Inferior parietal cortex (tissue), 1 donor: ENCODE data around the gene POU2F1.
A peak's percentile ranks its signal among the peaks of the same experiment; 100 is the strongest.

Source experiments
- DNase-seq: peaks from one replicate; pipeline ENCODE4 v3.0.0-alpha.2; 2016; ENCODE audit errors: extremely low spot score

The POU2F1 gene

DNA sequence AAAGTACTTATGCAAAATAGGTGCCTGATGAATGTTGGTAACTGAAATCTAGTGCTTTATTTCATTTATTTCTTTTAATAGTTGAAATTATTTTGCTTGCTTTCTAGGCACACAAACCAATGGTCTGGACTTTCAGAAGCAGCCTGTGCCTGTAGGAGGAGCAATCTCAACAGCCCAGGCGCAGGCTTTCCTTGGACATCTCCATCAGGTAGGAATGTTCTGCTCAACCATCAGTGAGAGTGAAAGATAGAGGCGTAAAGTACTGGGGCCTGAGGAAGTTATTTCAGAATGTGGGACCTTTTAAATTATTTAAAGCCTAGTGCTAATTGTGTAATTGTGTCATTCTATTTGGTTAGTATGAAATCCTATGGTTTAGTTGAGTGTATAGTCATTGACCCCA is 144.7 kb downstream of the POU2F1 start:
- no peak for DNase-seq

DNA sequence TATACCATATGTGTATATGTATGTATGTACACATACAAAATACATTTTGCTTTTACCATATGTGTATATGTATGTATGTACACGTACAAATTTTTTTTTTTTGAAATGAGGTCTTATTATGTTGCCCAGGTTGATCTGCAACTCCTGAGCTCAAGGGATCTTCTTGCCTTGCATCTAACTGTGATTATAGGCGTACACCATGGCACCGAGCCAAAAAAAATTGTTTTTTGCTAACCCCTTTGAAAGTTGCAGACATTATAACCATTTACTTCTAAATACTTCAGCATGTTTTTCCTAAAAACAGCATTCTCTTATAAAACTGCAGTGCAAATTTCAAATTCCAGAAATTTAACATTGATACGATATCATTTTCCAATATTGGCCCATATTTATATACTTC is 147.0 kb downstream of the POU2F1 start:
- DNase-seq, result no peak

- DNase-seq, result no peak
Observed at GRCh38 chr1:167369175-167369574, 148.5 kb downstream of the POU2F1 start.

DNA sequence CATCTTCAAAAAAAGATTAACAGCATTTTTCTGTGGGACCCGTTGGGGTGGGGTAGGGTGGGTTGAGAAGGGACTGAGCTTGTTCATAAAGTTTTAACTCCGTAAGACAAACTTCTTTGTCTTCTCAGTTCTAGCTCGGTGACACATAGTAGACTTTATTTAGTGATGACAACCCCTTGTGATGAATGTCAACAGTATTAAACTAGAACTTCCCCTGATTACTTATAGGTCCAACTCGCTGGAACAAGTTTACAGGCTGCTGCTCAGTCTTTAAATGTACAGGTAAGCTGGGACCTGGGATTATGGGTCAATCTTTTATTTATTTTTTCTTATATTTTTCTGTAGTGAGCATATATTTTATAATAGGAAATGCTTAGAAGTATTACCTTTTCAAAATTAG is 149.2 kb downstream of the POU2F1 start:
- DNase-seq, result no peak

- DNase-seq, result no peak
Observed at GRCh38 chr1:167371030-167371429, 150.3 kb downstream of the POU2F1 start.

- DNase-seq, result no peak
Observed at GRCh38 chr1:167373398-167373797, 152.7 kb downstream of the POU2F1 start.

DNA sequence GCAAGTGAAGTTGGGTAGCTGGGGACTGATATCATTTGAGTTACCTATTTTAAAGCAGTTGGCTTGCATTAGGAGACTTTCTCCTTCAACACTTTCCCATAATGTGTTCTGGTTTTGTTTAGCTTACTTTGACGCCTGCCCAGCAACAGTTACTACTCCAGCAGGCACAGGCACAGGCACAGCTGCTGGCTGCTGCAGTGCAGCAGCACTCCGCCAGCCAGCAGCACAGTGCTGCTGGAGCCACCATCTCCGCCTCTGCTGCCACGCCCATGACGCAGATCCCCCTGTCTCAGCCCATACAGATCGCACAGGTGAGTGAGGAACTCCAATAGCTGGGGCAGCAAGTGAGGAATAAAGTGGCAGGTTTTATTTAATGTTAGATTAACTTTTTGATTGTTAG is 153.3 kb downstream of the POU2F1 start:
- DNase-seq, result no peak

DNA sequence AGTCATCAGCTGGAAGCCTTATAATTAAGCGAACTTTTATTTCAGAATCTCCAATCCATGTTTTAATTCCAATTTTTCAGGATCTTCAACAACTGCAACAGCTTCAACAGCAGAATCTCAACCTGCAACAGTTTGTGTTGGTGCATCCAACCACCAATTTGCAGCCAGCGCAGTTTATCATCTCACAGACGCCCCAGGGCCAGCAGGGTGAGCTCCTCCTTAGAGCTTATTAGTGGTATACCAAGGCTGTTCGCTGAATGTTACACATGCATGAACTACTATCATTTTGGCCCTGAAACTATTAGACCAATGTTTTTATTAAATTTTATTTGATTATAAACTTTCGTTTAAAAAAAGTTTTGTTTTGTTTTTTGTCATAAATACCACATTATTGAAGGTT is 155.3 kb downstream of the POU2F1 start:
- DNase-seq, result no peak

DNA sequence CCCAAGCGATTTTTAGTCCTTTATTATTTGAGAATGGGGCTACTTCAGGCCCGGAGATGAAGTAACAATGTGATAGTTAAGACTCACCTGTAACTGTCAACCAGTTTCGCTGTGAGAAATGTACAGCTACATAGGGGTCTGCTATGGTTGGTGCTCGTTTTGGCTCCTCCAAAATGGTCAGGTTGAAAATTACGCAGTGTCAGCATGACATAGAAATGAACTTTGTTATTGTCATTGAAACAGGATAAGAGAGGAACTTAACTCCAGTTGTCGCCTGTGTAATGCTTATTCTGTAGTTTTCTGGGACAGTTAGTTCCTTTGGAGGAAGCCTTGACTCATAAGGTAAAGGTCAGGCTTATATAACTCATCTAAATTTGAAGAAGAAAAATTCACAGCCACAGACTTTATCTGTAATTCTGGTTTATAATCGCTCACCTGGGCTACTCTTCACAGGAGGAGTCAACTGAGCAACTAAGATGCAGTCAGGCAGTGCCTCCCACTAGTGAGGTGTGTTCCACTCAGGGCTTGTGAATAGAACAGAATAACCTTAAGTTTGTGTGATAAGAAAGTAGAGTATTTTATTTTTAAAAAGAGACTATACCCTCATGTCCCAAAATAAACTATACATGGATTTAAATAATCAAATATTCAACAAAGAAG is 166.7 kb downstream of the POU2F1 start:
- DNase-seq, result no peak

DNA sequence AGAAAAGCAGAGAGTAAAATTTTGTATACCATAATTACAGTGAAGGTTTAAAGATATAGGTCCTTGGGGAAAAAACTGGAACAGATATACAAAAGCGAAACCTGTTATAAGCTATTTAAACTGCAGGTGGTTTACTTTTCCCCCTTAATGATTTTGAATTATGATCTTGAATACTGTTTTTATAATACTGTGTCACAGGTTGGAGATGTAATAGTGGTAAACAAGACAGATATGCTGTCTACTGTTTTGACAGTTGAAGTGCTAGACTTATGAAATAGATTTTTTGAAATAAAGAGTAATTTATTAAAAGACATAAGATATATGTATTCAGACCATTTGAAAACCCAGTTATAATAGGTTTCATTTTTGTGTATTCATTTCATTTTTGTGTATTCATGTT is 168.3 kb downstream of the POU2F1 start:
- no peak for DNase-seq

DNA sequence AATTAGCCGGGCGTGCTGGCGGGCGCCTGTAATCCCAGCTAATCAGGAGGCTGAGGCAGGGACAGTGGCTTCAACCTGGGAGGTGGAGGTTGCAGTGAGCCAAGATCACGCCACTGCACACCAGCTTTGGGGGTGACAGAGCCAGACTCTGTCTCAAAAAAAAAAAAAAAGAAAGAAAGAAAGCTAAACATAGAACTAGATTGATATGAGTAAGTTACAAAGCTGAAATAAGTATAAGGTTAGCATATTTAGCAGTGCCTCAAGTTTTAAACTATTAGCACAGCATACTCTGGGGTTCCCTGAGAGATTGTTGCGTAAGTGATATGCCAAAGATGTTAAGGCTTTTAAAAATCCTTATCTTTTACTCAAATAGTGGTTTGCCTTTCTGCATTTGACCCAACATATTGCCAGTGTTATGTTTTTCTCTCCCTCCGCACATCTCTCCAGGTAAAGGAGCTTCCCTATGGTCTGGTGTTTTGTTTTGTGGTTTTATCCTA is 171.6 kb downstream of the POU2F1 start:
- DNase-seq, result no peak

DNA sequence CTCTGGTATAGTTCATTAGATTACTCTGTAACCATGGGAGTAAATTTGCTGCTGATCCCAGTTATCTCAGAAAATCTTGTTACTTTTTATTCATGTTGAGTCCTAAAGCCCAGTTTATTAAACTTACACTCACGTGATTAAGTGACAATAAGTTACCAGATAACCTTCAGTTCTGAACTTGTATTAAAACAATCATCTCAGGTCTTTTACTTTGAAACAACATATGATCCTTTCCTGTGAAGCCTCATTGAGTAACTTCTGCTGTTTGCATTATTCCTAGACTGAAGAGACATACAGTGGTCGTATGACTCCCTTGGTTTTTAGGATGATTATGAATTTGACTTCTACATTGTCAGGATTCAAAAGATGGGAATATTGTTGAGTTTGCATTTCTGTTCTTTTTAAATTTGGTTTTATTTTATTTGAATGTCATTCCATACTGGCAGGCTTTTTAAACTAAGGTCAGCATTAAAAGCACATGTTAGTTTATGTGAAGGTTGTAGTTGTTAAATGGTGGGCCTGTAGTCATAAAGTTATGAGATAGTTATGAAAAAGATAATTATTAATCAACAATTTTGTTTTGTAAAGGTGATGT is 179.8 kb downstream of the POU2F1 start:
- no peak for DNase-seq

DNA sequence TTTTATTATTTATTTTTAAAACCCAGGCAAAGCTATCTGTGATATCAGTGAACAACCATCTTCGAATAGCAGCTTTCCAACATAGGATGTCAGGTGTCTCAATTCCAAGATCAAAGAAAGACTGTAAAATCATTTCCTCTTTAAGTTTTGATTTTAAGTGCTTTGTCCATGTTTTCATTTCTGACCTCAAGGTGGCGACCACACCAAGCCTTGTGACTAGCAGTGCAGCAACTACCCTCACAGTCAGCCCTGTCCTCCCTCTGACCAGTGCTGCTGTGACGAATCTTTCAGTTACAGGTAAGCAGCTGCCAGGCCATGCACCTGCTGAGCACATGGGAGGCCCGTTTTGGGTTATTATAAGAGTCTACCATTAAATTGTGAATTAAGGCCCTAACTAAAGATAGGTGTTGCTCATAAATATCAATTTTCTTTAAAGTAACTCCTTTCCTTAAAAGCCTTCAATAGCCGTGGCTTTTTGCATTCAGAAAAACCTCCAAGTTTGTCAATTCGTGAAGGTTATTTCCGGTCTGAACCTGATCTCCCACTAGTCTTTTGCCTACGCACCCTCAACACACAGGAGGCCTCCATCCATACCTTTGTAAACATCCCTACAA is 180.7 kb downstream of the POU2F1 start:
- peak; percentile 44 for DNase-seq

DNA sequence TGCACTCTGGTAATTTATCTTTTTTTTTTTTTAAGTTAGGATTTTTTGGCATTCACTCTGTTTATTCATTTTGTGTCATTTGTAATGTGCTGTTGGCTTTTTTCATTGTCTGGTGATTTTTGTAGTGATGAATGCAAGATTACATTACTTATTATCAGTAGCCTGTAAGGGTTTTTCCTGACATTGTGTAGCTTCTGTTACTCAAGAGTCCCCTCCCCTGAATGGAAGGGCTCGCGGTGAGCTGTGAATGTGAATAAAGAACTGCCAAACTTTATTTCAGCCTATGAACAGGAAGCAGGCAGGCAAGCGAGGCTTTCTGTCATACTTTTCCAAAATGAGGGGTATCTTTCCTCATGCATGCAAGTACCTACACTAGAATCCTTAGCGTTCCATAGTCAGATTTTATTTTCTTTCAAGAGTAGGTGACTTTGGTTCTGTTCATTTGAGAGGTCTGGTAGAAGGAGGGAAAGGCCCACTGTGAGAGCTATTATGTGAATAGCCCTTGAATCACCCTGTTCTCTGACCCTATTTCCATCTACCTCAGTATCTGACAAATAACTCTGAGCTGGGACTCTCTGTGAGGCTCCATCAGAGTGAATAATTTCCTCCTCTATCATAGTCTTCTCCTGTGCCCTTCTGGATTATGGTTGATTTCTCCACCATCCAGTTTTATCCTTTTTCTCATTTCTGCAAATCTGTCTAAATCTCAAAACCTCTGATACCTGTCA is 183.6 kb downstream of the POU2F1 start:
- no peak for DNase-seq

GRCh38 chr1:167404908-167405307 is 184.2 kb downstream of the POU2F1 start:
- DNase-seq, result no peak

DNA sequence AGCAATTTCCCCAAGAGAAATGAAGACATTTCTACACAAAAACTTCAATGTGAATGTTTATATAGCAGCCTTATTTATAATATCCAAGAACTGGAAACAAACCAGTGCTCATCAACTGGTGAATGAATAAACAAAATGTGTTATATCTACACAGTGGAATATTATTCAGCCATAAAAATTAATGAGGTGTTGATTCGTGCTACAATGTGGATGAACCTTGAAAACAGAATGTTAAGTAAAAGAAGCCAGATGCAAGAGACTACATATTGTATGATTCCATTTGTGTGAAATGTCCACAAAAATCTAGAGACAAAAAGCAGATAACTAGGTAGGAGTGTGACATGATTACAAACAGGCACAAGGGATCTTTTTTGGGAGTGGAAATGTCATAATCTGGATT is 187.7 kb downstream of the POU2F1 start:
- no peak for DNase-seq

- DNase-seq, result no peak
Observed at GRCh38 chr1:167409183-167409582, 188.5 kb downstream of the POU2F1 start.

DNA sequence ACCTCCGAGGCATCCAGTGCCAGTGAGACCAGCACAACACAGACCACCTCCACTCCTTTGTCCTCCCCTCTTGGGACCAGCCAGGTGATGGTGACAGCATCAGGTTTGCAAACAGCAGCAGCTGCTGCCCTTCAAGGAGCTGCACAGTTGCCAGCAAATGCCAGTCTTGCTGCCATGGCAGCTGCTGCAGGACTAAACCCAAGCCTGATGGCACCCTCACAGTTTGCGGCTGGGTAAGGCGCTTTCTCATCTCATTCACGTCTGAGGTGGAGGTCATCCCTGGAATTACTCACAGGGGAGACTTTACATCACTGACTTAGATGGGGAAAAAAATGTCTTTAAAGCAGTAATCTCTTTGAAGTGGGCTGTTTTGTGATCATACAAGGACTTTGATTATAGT is 191.4 kb downstream of the POU2F1 start:
- DNase-seq, result no peak

DNA sequence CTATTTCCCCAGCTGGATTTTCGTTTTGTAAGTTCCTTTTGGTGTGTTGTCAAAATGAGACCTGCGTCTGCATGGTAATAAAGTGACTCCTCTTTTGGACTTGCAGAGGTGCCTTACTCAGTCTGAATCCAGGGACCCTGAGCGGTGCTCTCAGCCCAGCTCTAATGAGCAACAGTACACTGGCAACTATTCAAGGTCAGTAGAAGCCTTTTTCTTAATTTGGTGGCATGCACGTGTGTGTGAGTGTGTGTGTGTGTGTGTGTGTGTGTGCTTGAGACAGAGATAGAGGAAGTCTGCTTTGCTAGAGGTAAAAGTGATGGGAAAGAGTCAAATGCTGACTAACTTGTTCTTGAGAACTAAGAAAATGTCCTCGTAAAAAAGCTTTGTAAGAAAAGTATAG is 192.2 kb downstream of the POU2F1 start:
- DNase-seq, result no peak

- no peak for DNase-seq
Observed at GRCh38 chr1:167413328-167413727, 192.6 kb downstream of the POU2F1 start.

DNA sequence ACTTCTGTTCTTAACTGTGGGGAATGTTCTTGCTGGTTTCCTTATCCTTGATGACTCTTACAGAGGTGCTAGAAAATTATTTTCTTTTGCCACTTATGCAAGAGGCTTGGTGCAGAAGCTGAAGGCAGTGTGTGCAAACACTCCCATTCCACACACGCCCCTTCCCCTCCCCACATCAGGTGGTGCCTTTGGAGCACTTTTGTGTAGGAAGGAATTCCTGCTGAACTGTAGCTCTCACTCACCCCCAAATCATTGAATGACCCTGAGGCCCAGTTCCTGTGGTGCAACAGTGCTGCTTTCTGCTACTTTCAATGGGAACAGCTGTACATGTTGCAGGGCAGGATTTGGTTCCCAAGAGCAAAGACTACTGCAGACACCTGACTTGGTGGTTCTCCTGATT is 195.8 kb downstream of the POU2F1 start:
- DNase-seq, result no peak

DNA sequence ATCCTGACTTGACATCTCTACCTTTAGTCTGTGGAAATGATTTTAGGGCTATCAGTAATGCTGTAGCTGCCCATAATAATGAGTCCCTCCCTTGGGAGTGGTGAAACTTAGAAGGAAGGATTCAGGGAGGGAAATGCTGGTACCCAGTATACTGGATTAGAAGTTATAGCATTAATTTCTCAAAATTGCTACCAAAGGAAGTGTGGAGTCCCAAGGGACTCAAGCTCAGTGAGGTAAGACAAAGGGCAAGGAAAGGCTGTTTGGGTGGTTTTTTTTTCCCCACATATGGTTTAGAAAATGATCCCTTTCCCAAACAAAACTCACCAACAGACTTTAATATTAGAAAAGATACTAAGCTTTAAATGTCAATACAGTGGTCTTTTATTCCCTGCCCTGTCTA is 197.7 kb downstream of the POU2F1 start:
- no peak for DNase-seq

GRCh38 chr1:167419245-167419644 is 198.6 kb downstream of the POU2F1 start:
- no peak for DNase-seq
